ENCODE measurements around the gene ASTN2. TPM values are rescaled to one million over a fixed set of nuclear protein-coding genes. Genes with fewer than 3 reads are reported as not detected.
"Not testable (repeated sequence)": the region's sequence is repeated elsewhere in the genome, so short reads cannot be mapped to it uniquely, and the experiment has no call there.

The ASTN2 gene
- polyA plus RNA-seq, 2 of the 4 experiments (the other 2 are of a cell fraction): 5.8 to 11.6 TPM

GRCh38 chr9:116843863-116844620 is 570.8 kb downstream of the ASTN2 start:
- no peak overlapping the region for H3K27ac ChIP-seq
- no peaks in the 10 kb centered on the region for H3K9me3 ChIP-seq
- no peaks in the 10 kb centered on the region for H3K4me1 ChIP-seq
- H3K4me3 ChIP-seq: no peak overlapping the region
- TF ChIP-seq RCOR1 (IDR thresholded peaks at IDR 0.05; ENCODE audit: low read depth, low read length): no peak
- peak; percentile 64 for TF ChIP-seq MAFK (IDR thresholded peaks at IDR 0.05; ENCODE audit: partially characterized antibody)
- TF ChIP-seq MAX (IDR thresholded peaks at IDR 0.05): no peak
- no peak for TF ChIP-seq GATA3 (IDR thresholded peaks at IDR 0.05; ENCODE audit: borderline replicate concordance)
- FAIRE-seq (no peak), ATAC-seq (no peak), DNase-seq (ENCODE audit: low read depth in 1 of 2, low spot score in 1 of 2) (no peak)
- CTCF ChIA-PET: interaction anchor here (0.6 kb wide), 1 partner anchor 272 kb away, joined by 3 read pairs; no protein-coding TSS in a partner anchor
- no peak overlapping the region for H3K4me2 ChIP-seq
- POLR2A ChIA-PET: no interaction called here
- 29% methylated on average over 7 of the region's 7 CpGs for WGBS (ENCODE audit: missing lambda C conversion rate)

GRCh38 chr9:116842658-116843057 is 572.2 kb downstream of the ASTN2 start:
- Histone ChIP-seq H3K4me3 (no peak overlapping the region), H3K9me3 (no peaks in the 10 kb centered on the region), H3K27ac (no peak overlapping the region), H3K4me1 (0 out of 3 replicates have a peak, but pooled peaks cover 2% of the 10 kb centered on the region), H3K4me2 (no peak overlapping the region)
- TF ChIP-seq POLR2AphosphoS2 (conservative IDR thresholded peaks at IDR 0.05; ENCODE audit: low read length): no peak
- TF ChIP-seq FOSL2 (IDR thresholded peaks at IDR 0.05): no peak
- TF ChIP-seq FOSL2 (CRISPR knock-in tag; IDR thresholded peaks at IDR 0.05): no peak
- no peak for TF ChIP-seq ZNF302 (CRISPR knock-in tag; IDR thresholded peaks at IDR 0.05)
- TF ChIP-seq ZFP36 (IDR thresholded peaks at IDR 0.05; ENCODE audit: borderline replicate concordance, partially characterized antibody): no peak
- no peak for TF ChIP-seq ZSCAN20 (CRISPR knock-in tag; IDR thresholded peaks at IDR 0.05)
- TF ChIP-seq BHLHE40 (IDR thresholded peaks at IDR 0.05; ENCODE audit: low read depth, low read length): no peak
- no peak for TF ChIP-seq KDM5A (IDR thresholded peaks at IDR 0.05)
- no peak for TF ChIP-seq CEBPB (IDR thresholded peaks at IDR 0.05)
- DNase-seq (ENCODE audit: low read depth in 1 of 2, low spot score in 1 of 2): no peak
- FAIRE-seq: no peak
- ChIA-PET CTCF (interaction anchor here (0.6 to 1.5 kb wide), 5 partner anchors 9 to 105 kb away, joined by 3 to 5 read pairs (median 3); no protein-coding TSS in a partner anchor), POLR2A (no interaction called here)
- 28% methylated on average over 1 of the region's 6 CpGs for WGBS (ENCODE audit: missing lambda C conversion rate)
- peak; percentile 50 to 64; a peak in 4 of 6 replicates for ATAC-seq

GRCh38 chr9:116838468-116838867 is 576.4 kb downstream of the ASTN2 start:
- 65% methylated on average over 7 of the region's 7 CpGs for WGBS (ENCODE audit: missing lambda C conversion rate)
- ATAC-seq; POLR2A ChIA-PET; H3K27ac ChIP-seq; H3K9me3 ChIP-seq; H3K4me3 ChIP-seq; H3K4me2 ChIP-seq; DNase-seq (ENCODE audit: low read depth in 1 of 2, low spot score in 1 of 2); FAIRE-seq: not testable (repeated sequence)
- CTCF ChIA-PET: interaction anchor here (2.7 kb wide), 1 partner anchor 102 kb away, joined by 6 read pairs; no protein-coding TSS in a partner anchor
- H3K4me1 ChIP-seq: peaks cover 10% of the 10 kb centered on the region; the same call in 1 of the 3 replicates

- no peak for FAIRE-seq
- H3K4me2 ChIP-seq: no peak overlapping the region
- TF ChIP-seq EHMT2 (IDR thresholded peaks at IDR 0.05; ENCODE audit: low read depth) (no peak), USF2 (IDR thresholded peaks at IDR 0.05) (no peak), EP300 (IDR thresholded peaks at IDR 0.05) (no peak), CBX2 (IDR thresholded peaks at IDR 0.05; ENCODE audit: borderline replicate concordance, low read depth) (no peak), JUNB (IDR thresholded peaks at IDR 0.05) (no peak), CHD4 (IDR thresholded peaks at IDR 0.05; ENCODE audit: borderline replicate concordance) (no peak), RNF2 (IDR thresholded peaks at IDR 0.05; ENCODE audit: borderline replicate concordance, low read depth) (no peak), MAFK (IDR thresholded peaks at IDR 0.05; ENCODE audit: partially characterized antibody) (no peak), CEBPB (IDR thresholded peaks at IDR 0.05) (no peak), HDAC2 (IDR thresholded peaks at IDR 0.05) (no peak), HEYL (CRISPR knock-in tag; IDR thresholded peaks at IDR 0.05) (no peak), POLR2A (IDR thresholded peaks at IDR 0.05; ENCODE audit: low read length) (no peak), RFX5 (IDR thresholded peaks at IDR 0.05) (no peak), SREBF2 (IDR thresholded peaks at IDR 0.05) (no peak), E2F6 (IDR thresholded peaks at IDR 0.05; ENCODE audit: borderline replicate concordance, low read depth) (no peak), HOXA7 (CRISPR knock-in tag; IDR thresholded peaks at IDR 0.05) (no peak), PBX3 (IDR thresholded peaks at IDR 0.05) (no peak)
Measured at GRCh38 chr9:116837018-116837989, 577.6 kb downstream of the ASTN2 start.

More at GRCh38 chr9:116837018-116837989, 577.6 kb downstream of the ASTN2 start:
- 57% methylated on average over 5 of the region's 5 CpGs for WGBS (ENCODE audit: missing lambda C conversion rate)
- ATAC-seq (no peak), DNase-seq (ENCODE audit: low read depth in 1 of 2, low spot score in 1 of 2) (no peak)
- ChIA-PET CTCF (interaction anchor here (1.1 to 2.7 kb wide), 3 partner anchors 11 to 101 kb away, joined by 3 to 6 read pairs (median 3); no protein-coding TSS in a partner anchor), POLR2A (no interaction called here)
- H3K27ac ChIP-seq: peak overlapping the region in 1 of 2 experiments; percentile 22; a peak in 1 of 6 replicates
- H3K9me3 ChIP-seq: no peaks in the 10 kb centered on the region
- H3K4me3 ChIP-seq: no peak overlapping the region
- H3K4me1 ChIP-seq: peaks cover 10% of the 10 kb centered on the region; the same call in 1 of the 3 replicates
